Smooth muscle cell (in vitro differentiated cells): ENCODE measurements around the gene NVL. TPM values are rescaled to one million over a fixed set of nuclear protein-coding genes. Genes with fewer than 3 reads are reported as not detected.
"Not testable (repeated sequence)": the region's sequence is repeated elsewhere in the genome, so short reads cannot be mapped to it uniquely, and the experiment has no call there.

Source experiments
- DNase-seq: peaks from one replicate; lab custom pipeline; 2025; ENCODE audit not compliant: unreplicated experiment; lab: John Stamatoyannopoulos, UW
- H2AFZ ChIP-seq: fragments of 200-600 bp; sonication (generic); 2 replicates; pipeline ENCODE4 v1.6.0; 2016; ENCODE audit warnings: antibody characterized with exemption, low read depth, mild to moderate bottlenecking
- H3F3A ChIP-seq: fragments of 200-600 bp; sonication (generic); 2 replicates; pipeline ENCODE4 v1.6.0; 2017; ENCODE audit warnings: antibody characterized with exemption, low read depth
- H3K27ac ChIP-seq: fragments of 200-600 bp; sonication (generic); 2 replicates; pipeline ENCODE4 v1.5.1; 2016; ENCODE audit warnings: low read depth, mild to moderate bottlenecking
- H3K27me3 ChIP-seq: fragments of 200-600 bp; sonication (generic); 2 replicates; pipeline ENCODE4 v1.6.1; 2016; ENCODE audit warnings: low read depth, mild to moderate bottlenecking
- H3K36me3 ChIP-seq: fragments of 200-600 bp; sonication (generic); 2 replicates; pipeline ENCODE4 v1.5.1; 2016; ENCODE audit warnings: low read depth
- H3K4me1 ChIP-seq: fragments of 200-600 bp; sonication (generic); 2 replicates; pipeline ENCODE4 v1.5.1; 2016; ENCODE audit warnings: low read depth
- H3K4me2 ChIP-seq: fragments of 200-600 bp; sonication (generic); 2 replicates; pipeline ENCODE4 v1.6.0; 2016; ENCODE audit warnings: mild to moderate bottlenecking
- H3K4me3 ChIP-seq: fragments of 200-600 bp; sonication (generic); 2 replicates; pipeline ENCODE4 v1.5.1; 2016; ENCODE audit warnings: mild to moderate bottlenecking
- H3K79me2 ChIP-seq: fragments of 200-600 bp; sonication (generic); 2 replicates; pipeline ENCODE4 v1.6.0; 2016; ENCODE audit warnings: low read depth, mild to moderate bottlenecking
- H3K9ac ChIP-seq: fragments of 200-600 bp; sonication (generic); 2 replicates; pipeline ENCODE4 v1.6.0; 2016; ENCODE audit warnings: low read depth
- H3K9me3 ChIP-seq: fragments of 200-600 bp; sonication (generic); replicated peaks from 2 replicates; pipeline ENCODE4 v1.5.1; 2016; ENCODE audit warnings: low read depth
- H4K20me1 ChIP-seq: fragments of 200-600 bp; sonication (generic); 2 replicates; pipeline ENCODE4 v1.6.0; 2016; ENCODE audit warnings: low read depth
- CTCF ChIP-seq: fragments of 200-600 bp; sonication (generic); IDR thresholded peaks from 2 replicates; pipeline ENCODE4 v1.5.1; 2017; ENCODE audit warnings: borderline replicate concordance, mild to moderate bottlenecking, antibody characterized with exemption; ENCODE audit not compliant: insufficient read depth, poor library complexity, severe bottlenecking
- WGBS: methylation state at CpG from one replicate; pipeline ENCODE4 v1.1.7; 2016; ENCODE audit warnings: low lambda C conversion rate; 5-methylcytosine and 5-hydroxymethylcytosine counted together
- polyA plus RNA-seq: library from polyadenylated mRNA; unstranded; fragments of >200 nt; fragmentation: Nextera tagmentation; extraction: Ambion mirVana; gene quantifications from 2 replicates; pipeline ENCODE4 v1.2.1, GENCODE V29; 2016
- total RNA-seq: library from RNA; depleted of rRNA; stranded (reverse); fragments of >200 nt; gene quantifications from 2 replicates; pipeline ENCODE4 v1.2.3, GENCODE V29; 2014

The NVL gene
- total and polyA plus RNA-seq, 2 experiments from 2014 or later, result 17.3 to 35.4 TPM

- H4K20me1 ChIP-seq, result no peaks in the 10 kb centered on the region
- H3K27ac ChIP-seq, result no peak overlapping the region
- H3K4me1 ChIP-seq, result peaks cover 13% of the 10 kb centered on the region
- no peak overlapping the region for H2AFZ ChIP-seq
- no peaks in the 10 kb centered on the region for H3K9me3 ChIP-seq
- no peaks in the 10 kb centered on the region for H3K79me2 ChIP-seq
- TF ChIP-seq CTCF, result no peak
- no peaks in the 10 kb centered on the region for H3K27me3 ChIP-seq
- DNase-seq, result no peak
- no peak overlapping the region for H3K4me3 ChIP-seq
- WGBS, result 48% methylated on average over 3 of the region's 3 CpGs
- H3K36me3 ChIP-seq, result no peaks in the 10 kb centered on the region
- no peak overlapping the region for H3K4me2 ChIP-seq
- no peaks in the 10 kb centered on the region for H3F3A ChIP-seq
- H3K9ac ChIP-seq, result no peak overlapping the region
These were observed 13.7 kb upstream of the NVL start for GRCh38 chr1:224343679-224344078.

GRCh38 chr1:224340453-224341384, 10.7 kb upstream of the NVL start:
- H3K9ac ChIP-seq, H3K79me2 ChIP-seq, H3K27ac ChIP-seq, H3K9me3 ChIP-seq, DNase-seq, H3K36me3 ChIP-seq, H3K27me3 ChIP-seq, H3F3A ChIP-seq, H4K20me1 ChIP-seq: not testable (repeated sequence)
- Histone ChIP-seq H2AFZ (peak overlapping the region; percentile 98), H3K4me1 (peaks cover 13% of the 10 kb centered on the region), H3K4me2 (peak overlapping the region; percentile 99), H3K4me3 (peak overlapping the region; percentile 64)
- WGBS, result 8% methylated on average over 31 of the region's 36 CpGs

- H2AFZ ChIP-seq, result no peak overlapping the region
- no peaks in the 10 kb centered on the region for H3F3A ChIP-seq
- no peak for DNase-seq
- TF ChIP-seq CTCF, result no peak
- no peak overlapping the region for H3K9ac ChIP-seq
- no peaks in the 10 kb centered on the region for H3K36me3 ChIP-seq
- 41% methylated on average over 4 of the region's 4 CpGs for WGBS
- H3K79me2 ChIP-seq, result no peaks in the 10 kb centered on the region
- no peaks in the 10 kb centered on the region for H3K27me3 ChIP-seq
- H3K4me3 ChIP-seq, result no peak overlapping the region
- peaks cover 13% of the 10 kb centered on the region for H3K4me1 ChIP-seq
- no peaks in the 10 kb centered on the region for H4K20me1 ChIP-seq
- H3K9me3 ChIP-seq, result no peaks in the 10 kb centered on the region
- H3K4me2 ChIP-seq, result no peak overlapping the region
- H3K27ac ChIP-seq, result no peak overlapping the region
These were observed 9.6 kb upstream of the NVL start for GRCh38 chr1:224339442-224340033.

GRCh38 chr1:224338150-224338838, 8.3 kb upstream of the NVL start:
- no peaks in the 10 kb centered on the region for H4K20me1 ChIP-seq
- no peak for TF ChIP-seq CTCF

More at GRCh38 chr1:224338150-224338838, 8.3 kb upstream of the NVL start:
- no peak overlapping the region for H3K4me3 ChIP-seq
- no peak overlapping the region for H3K4me2 ChIP-seq
- peaks cover 13% of the 10 kb centered on the region for H3K4me1 ChIP-seq
- H3K27ac ChIP-seq, result no peak overlapping the region
- no peak overlapping the region for H3K9ac ChIP-seq
- H3K79me2 ChIP-seq, result no peaks in the 10 kb centered on the region
- no peaks in the 10 kb centered on the region for H3K27me3 ChIP-seq
- no peak overlapping the region for H2AFZ ChIP-seq
- no peak for DNase-seq
- H3K36me3 ChIP-seq, result no peaks in the 10 kb centered on the region
- no peaks in the 10 kb centered on the region for H3K9me3 ChIP-seq
- no peaks in the 10 kb centered on the region for H3F3A ChIP-seq
- 81% methylated on average over 4 of the region's 4 CpGs for WGBS
